Epithelial cell of prostate (primary cell): ENCODE data around the gene RAB37.

Experiments
- DNase-seq: peaks from one replicate; pipeline ENCODE4 v3.0.0-alpha.2; 2011; ENCODE audit warnings: low read depth, low spot score
- H3K27ac ChIP-seq: fragments of 450-650 bp; 2 replicates; pipeline ENCODE4 v1.5.1; 2017; ENCODE audit warnings: mild to moderate bottlenecking

Gene RAB37

DNA sequence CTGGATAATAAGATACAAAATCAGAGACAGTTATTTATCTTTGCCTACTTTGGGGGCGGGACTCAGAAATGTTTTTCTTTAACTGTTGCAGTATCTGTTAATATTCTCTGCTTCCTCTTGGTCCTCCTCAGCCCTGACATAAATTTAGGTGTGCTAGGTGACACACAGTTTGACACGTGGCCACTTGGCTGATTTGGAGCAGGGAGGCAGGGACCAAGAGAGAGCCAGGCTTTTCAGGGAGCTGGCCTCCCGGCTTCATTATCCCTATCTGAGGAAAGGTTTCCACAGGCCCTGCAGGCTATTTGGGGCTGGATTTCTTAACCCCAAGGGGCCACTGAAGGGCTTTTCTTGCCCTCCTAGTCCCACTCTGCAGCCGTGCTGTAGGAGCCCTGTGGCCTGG lies 59.2 kb downstream of the RAB37 start:
- no peak for DNase-seq
- H3K27ac ChIP-seq: no peak overlapping the region

DNA sequence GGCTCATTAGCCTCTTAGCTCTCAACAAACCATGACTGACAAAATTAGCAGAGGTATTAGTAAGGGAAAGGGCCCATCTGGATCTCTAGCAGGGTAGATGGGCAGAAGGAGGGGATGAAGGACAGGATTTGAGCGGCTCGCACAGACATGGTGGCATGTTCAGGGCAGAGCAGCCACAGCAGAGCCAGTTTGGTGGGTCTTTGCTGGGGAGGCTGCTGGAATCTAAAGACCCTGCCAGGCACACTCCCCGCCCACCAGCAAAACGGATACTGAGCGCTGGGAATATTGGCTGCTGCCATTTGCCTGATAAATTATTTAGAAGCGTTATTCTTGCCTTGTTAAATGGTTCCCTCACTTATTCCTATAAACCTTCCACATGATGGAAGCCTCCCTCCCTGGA lies 59.8 kb downstream of the RAB37 start:
- no peak overlapping the region for H3K27ac ChIP-seq
- DNase-seq: no peak
